D721Med (cell line): ENCODE data around the gene C15orf62.

Source experiments
- DNase-seq: peaks from one replicate; pipeline ENCODE4 v3.0.0; 2011; ENCODE audit warnings: low spot score; ENCODE audit not compliant: insufficient read length
- FAIRE-seq: peaks from 2 replicates; lab custom pipeline; 2011; peaks lifted over from hg19 to GRCh38; lab: Jason Lieb, UNC
- CTCF ChIP-seq: IDR thresholded peaks from 2 replicates; pipeline ENCODE4 v1.5.1; 2012; ENCODE audit warnings: mild to moderate bottlenecking, control low read depth; ENCODE audit not compliant: insufficient read depth; ENCODE audit errors: missing control alignments

The C15orf62 gene

GRCh38 chr15:40769274-40770146, at the start of gene C15orf62:
C15orf62 (plus strand) TSS chr15:40769980; CDS start chr15:40770496, 516 bp downstream.
- FAIRE-seq (no peak), DNase-seq (no peak)

GRCh38 chr15:40721701-40722100, 48.1 kb upstream of the C15orf62 start:
- no peak for TF ChIP-seq CTCF
- DNase-seq (no peak), FAIRE-seq (no peak)

More at GRCh38 chr15:40769274-40770146, at the start of gene C15orf62:
- TF ChIP-seq CTCF = no peak

GRCh38 chr15:40722354-40722753, 47.4 kb upstream of the C15orf62 start:
- FAIRE-seq = no peak
- DNase-seq = no peak
- no peak for TF ChIP-seq CTCF

- no peak for TF ChIP-seq CTCF
- DNase-seq (no peak), FAIRE-seq (no peak)
Observed at GRCh38 chr15:40722934-40723333, 46.8 kb upstream of the C15orf62 start.

- FAIRE-seq = no peak
- no peak for DNase-seq
- no peak for TF ChIP-seq CTCF
Observed at GRCh38 chr15:40723919-40724318, 45.9 kb upstream of the C15orf62 start.

- DNase-seq (no peak), FAIRE-seq (no peak)
- TF ChIP-seq CTCF = no peak
Observed at GRCh38 chr15:40731034-40731433, 38.7 kb upstream of the C15orf62 start.

GRCh38 chr15:40736575-40736974, 33.2 kb upstream of the C15orf62 start:
- DNase-seq (no peak), FAIRE-seq (no peak)
- no peak for TF ChIP-seq CTCF
